Suppressor macrophage treated with lipopolysaccharide for 1 hour (primary cell): ENCODE results near the gene GHR.
A peak's percentile ranks its signal among the peaks of the same experiment; 100 is the strongest.

ENCODE experiments used
- DNase-seq, 3 donors: peaks; one replicate each; pipeline ENCODE4 v3.0.0-alpha.2; 2020 to 2022

Gene GHR

DNA sequence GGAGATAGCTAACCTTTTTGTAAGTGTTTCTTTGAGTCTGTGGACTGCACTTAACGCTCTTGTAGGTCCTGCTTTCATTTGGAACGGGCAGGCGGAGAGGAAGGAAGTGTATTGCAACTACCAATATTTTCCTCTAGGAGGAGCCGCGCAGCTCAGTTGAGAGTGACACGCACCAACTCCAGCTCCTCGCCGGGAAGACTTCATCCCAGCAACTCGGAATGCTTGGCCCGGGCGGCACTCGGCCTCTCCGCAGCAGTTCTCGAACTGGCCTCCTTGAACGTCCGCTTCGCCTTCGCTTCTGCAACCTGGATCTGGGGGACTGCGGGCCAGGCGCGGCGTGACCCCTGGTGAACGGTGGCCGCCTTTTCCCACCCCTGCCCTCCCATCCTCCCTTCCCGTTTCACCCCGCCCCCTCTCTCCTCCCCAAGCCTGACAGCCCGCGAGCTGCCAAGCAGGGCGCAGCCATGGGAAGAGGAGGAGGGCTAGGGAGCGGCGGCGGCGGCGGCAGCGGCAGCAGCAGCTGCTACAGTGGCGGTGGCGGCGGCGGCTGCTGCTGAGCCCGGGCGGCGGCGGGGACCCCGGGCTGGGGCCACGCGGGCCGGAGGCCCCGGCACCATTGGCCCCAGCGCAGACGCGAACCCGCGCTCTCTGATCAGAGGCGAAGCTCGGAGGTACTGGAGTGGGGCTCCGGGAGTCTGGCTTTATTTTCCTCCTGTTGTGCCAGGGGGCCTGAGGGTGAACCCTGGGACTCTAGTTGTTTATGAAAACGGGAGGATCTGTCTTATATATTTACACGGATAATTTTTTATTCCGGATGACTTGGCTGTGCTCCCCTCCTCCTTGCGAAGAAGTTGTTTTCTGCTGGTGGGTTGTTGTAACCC is at the start of gene GHR:
Gene GHR (plus strand): TSS at position 155 of the 881 bp plus-strand sequence. CDS start 142,436 bp downstream, outside the sequence.
- peak; percentile 75 to 82 (median 75) for DNase-seq

DNA sequence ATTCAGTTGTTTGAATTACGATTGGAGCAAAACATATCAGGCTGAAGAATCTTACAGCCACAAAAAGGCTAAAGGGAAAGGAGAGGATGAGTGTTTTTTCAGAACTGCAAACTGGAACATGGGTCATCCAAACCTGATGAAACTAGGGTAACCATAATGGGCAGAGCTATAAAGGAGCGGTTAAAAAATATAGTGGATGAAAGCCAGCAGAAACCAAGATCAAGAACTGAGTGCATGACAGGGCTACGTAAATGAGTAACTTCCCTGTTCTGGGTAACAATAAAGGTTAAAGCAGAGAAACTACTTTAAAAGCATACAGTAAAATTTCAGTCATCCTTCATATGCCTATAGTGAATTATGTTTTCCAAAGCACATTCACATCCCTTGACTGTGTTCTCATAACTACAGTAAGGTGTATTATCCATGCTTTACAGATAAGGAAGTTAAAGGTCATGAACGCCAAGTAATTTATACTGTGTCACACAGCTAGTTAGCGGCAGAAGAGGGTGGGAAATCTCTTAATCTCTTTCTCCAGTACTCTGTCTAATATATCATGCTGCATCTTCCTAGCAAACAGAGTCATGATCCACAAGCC is 48.5 kb upstream of the GHR start:
- DNase-seq: no peak

DNA sequence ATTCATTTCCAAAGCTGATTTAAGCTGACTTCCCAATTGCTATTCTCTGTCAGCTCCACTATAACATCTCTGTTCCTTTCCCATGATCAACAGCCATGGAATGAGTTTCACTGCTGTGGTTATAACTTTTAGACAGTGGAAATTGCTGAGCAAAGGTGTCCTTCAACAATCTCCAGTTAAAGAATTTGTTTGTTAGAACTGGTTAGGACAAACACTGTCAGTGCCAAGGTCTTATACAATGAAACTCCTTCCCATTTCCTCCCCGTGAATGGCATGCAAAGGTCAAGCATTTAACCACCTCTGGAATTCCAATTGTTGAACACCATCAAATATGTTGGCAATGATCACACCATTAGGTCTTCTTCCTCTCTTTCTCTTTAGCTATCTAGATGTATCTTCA is 45.7 kb upstream of the GHR start:
- no peak for DNase-seq

DNA sequence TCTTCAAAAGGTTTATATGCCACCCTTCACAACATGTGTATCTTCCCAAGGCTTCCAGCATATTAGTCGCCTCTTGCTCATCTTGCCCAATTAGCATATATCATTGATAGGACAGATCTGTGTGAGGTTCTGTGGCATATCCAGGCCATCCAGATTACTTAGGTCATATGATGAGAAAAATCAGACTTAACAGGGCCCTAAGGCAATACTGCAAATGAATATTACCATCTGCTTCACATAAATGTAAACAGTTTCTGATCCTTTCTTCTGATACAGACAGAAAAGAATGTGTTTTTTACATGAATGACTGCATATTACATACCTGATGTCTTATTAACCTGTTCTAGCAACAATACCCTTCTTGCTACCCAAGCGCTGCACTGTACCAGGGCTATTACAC is 41.3 kb upstream of the GHR start:
- DNase-seq: no peak

DNA sequence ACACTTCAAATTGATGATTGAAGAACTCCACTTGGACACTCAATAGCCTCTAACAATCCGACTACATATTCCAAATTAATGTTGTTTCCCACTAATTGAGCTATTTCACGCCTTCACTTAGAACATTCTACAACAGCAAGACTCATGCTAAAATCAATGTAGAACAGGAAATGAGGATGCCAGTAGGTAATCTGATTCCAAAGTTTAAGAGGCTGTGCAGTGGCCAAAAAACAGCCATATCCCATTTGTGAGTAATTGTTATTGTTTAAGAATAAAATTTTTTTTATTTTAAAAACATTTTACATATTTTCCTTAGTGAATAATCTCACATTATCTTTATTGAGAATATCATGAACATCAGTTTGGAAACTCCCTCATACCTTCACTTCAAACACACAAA is 35.7 kb upstream of the GHR start:
- no peak for DNase-seq

DNA sequence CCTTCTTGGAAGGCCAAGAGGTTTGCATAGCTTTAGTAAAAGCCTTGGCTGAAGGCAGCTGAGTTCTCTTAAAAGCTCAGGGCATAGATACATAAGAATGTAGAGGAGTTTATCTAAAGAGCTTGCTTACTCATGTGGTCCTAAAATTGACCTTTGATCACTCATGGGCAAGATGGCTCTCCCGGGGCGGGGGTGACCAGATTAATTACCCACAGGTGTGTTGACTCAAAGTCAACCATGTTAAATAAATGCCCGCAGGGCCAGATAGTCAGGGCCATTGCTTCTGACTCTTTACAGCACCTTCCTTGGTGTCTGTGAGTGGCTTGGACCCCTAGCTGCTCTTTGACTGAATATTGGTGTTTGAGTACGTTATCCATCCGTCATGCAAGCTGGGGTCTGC is 33.1 kb upstream of the GHR start:
- DNase-seq: no peak

DNA sequence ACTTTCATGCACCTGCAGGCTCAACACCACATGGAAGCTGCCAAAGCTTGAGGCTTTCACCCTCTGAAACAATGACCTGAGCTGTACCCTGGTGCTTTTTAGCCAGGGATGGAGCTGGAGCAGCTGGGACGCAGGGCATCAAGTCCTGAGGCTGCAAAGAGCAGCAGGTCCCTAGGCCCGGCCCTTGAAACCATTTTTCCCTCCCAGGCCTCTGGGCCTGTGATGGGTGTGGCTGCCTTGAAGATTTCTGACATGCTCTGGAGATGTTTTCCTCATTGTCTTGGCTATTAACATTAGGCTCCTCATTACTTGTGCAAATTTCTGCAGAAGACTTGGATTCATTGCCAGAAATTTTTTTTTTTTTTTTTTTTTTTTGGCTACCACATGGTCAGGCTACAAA is 30.3 kb upstream of the GHR start:
- DNase-seq: no peak

DNA sequence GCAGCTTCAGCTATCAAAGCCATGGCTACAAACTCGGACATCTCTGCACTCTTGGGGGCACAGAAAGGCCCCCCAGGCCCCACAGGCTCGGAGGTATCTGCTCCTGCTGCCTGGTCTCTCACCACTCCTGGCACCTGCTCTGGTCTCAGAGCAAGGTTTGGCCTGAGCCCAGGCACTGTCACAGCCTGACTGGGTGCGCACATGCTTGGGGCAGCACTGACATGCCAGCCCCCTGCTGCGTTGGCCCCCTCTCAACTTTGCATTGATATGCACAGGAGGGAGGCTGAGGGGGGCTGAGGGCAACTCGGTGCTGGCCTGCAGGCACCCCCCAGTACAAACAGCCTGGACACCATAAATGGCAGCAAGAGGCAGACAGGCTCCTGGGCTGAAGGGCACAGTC is 27.1 kb upstream of the GHR start:
- DNase-seq: no peak

DNA sequence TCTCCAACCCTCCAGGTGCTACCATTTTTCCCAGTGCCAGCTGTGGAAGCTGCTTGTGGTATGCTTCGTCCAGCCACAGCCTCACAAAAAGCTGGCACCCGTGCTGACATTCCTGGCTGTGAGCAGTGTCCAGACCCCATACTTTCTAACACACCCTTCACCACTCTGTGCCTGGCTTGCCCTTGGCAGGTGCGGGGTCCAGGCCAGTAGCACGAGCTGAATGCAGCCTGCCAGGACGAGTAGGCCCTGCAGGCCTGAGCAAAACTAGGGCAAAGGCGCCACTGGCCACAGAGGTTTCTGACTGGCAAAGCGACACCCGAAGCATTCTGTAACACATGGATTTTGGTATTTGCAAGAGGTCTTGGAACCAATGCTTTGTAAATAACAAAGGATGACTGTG is 26.0 kb upstream of the GHR start:
- DNase-seq: no peak

DNA sequence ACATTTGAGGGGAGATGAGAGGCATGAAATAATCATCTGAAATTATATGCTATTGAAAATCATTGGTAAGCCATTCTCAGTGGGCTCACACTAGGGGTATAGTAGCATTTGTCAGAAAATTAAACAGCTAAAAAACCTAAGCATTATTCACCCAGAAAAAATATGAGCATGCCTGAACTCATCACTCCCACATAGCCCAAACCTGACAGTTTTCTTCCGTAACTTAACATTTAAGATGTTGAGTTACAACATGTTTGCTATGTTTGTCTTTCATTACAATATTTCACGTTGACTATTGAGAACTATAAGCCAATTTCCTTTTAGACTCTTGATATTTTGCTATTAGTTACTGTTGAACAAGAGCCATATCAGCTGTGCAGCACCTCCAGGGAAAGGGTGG is 23.5 kb upstream of the GHR start:
- no peak for DNase-seq

DNA sequence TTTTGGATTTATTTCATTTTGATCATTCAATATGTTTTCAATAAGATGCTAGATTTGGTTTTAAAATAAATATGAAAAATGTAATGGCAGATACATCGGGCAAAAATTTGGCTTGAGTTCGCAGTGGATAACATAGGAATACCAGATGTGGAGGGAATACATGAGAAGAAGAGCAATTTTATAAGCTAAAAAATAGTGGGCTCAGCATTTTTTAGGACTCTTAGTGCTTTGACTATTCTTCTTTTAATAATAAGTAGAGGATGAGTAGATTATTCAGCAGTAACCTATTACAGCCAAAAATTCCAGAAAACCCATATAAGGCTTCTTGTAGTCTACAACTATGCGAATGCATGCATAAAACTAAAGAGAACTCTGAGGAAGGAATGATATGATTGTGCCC is 22.8 kb upstream of the GHR start:
- no peak for DNase-seq

DNA sequence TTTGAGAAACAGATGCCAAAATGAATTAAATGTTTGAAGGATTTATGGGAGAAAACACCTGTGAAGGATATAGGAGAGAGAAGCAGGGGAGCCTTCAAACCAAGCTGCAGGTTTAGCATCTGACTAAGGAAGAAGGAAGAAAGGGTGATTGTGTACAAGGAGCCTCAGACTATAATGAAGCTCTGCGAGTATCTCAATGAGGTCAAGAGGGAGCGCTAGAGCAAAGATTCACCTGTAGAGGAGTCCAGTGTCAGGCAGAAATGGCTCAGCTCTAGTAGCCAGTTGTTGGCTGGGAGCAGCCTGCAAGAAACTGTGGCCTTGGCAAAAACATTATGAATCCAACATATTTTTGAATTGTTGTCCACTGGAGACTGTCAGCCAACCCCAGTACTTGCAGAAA is 20.0 kb upstream of the GHR start:
- no peak for DNase-seq

DNA sequence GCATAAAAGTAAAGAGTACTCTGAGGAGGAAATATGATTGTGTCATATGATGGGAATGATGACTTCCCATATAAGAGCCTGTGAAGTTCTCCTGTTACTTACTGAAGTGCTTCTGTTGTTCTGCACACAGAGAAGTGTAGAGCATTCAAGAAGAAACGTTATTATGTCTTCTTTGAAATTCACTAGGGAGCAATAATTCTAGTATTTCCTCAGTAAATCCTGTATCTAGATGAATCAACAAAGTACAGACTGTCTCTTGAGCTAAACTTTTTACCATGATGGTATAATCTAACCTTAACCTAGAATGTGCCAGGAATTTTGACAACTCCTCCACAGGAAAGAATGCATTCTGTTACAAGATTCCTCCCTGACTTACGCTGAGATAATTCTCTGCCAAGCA is 18.9 kb upstream of the GHR start:
- no peak for DNase-seq

DNA sequence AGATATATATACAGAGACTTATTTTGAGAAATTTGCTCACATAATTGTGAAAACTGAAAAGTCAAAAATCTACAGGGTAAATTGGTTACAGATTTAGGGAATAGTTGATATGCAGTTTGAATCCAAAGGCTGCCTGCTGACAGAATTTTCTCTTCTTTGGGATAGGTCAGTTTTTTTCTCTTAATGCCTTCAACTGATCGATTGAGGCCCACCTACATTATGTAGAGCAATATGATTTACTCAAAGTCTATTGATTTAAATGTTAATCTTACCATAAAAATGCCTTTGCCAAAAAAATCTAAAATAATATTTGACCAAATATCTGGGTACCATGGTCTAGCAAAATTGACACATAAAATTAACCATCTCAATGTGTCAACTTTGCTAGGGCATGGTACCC is 3.9 kb upstream of the GHR start:
- no peak for DNase-seq

DNA sequence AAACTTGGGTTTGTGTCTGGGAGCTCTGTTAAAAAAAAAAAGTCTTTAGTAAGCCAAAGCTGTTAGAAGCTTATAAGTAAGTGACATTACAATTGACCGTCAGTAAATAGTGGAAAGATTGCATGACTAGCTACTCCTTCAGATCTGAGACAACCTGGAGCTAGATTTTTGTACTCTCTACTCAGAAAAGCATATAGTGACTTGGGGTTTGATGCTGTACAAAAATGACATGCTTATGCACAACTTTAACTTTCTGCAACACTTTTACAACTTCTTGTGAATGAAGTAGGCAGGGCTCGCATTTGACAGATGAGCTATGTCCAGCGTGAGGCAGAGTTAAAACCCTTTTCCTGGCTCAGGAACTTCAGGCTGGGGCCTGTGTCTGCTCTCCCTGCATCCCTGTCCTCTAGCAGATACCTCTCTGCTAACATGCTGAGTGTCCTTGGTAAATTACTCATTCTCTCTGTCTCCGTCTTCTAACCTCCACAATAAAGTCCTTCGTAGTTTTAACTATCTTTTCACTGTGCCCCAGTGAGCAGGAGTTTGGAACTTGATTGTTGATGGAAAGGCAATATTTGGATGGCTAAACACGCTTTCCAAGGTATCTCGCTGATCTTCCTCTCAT is 471 bp upstream of the GHR start:
- no peak for DNase-seq

DNA sequence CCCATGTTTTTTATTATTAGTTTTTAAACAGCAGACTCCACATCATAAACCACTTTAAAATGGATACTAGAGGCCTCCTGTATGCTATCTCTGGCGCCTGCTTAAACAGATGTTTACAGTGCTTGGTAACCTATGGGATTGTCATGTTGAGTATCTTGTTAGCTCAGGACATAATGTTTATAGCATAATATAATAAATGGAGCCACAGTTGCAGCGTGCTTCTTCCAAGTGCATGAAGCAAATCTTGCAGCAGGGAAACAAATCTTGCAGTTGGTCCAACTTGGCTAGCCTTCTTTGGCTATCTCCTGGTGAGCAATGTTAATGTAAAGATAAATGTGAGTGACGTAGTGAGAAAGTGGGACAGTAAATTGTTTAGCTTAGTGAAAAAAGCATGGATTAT is 2.8 kb downstream of the GHR start:
- no peak for DNase-seq

DNA sequence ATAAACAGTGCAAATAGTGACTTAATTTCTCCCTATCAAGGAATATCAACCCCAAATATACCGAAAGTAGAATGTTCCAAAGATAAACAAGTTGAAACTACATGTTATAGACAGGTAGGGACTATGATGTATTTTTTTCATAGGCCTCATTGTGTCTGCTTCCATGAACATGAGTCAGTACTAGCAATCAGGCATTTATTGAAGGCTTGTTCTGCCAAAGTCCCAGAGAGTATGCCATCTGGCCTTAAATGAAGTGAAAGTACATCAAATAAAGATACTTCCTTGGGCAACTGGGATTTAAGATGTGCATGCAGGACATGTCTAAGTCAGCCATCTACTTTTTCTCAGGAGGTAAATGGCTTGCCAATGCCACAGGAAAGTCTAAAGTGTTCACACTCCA is 6.5 kb downstream of the GHR start:
- DNase-seq: no peak

DNA sequence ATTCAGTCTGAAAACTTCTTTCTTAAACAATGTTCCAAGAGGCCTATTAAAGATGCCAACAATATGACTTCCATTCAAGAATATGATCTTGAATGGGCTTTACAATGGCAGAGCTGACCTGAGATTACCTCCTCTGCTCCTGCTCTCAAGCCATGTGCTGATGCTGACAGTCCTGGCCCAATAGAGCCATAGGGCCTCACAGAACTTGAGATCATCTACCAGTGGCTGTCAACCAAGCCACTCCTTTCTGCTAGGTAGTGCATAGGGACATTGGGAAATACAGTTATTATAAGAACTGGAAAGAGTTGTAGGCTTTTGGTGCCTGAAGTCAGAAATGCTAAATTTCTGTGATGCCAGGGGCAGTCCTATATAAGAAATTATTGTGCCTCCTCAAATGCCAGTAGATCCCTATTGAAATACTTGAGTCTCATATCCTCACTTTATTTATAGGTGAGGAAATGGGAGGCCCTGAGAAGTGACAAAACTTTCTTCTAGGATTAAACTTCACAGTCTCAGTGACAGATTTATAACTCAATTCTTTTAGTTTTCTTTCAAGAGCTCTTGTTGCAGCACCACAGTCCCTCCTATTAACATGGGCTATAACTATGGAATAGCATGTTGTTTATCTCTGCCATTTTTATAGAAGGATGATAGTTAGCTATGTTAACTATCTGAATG is 10.9 kb downstream of the GHR start:
- DNase-seq: no peak

DNA sequence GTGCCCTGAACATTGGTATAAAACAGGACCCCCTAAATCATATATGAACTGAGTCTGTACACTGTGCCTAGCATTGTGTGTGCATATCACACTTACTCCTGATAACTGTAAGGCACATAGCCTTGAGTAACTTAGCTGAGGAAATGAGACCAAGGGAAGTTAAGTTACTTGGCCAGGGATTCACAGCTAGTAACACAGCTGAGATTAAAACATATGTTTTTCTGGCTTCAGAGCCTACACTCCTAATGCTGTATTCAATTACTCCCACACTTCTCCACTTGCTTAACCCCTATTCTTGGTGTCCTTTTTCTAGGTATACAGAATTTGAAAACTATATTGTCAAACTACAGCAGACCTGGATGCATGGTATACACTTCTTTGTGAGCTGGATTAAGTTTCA is 12.8 kb downstream of the GHR start:
- no peak for DNase-seq

DNA sequence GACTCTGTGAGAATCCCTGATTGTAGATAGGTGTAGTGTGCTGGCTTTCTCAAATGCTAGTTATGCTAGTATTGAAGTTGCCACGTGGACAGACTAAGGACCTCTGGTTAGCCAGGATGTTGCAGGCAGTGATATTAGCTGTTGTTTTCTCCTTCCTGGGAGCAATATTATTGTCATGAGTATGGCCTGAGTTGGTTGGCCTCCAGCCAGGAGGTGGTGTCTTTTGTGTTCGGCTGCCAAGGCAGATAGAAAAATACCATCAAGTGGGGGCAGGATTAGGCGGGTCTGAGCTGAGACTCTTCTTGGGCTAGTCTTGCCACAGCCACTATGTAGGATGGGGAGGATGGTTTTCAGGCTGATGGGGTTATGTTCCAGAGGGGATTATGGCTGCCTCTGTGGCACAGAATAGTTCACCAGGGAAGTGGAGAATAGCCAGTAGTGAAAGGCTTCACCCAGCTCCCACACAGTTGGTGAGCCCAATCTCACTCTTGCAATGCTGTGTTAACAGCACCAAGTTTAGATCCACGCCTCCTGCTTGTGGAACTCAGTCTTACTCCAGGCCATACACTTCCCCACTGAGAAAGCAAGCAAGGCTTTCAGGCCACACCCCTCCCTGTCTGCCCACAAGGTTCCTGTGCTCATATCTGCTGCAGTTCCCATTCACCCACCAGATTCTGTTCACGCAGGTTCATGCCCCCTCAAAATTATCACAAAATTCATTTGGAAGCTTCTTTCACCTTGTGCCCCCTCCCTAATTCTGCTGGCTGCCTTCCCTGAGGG is 31.2 kb downstream of the GHR start:
- DNase-seq: no peak

DNA sequence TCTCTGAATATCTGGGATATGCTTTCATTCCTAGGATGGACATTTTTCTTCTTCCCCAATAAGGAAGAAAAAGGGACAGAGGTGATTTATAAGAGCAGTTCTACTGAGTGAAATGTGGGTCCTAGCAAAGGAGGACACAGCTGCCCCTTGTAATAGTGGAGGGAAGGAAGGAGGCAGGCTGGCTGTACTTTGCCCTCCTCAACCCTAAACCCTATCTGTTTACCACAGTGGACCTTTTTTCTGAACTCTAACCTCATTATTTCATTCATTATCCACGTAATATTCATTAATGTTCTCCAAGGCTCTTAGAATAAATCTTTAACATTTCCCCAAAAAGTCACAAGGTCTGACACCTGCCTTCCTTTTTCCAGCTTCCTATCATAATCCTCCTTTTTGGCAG is 37.8 kb downstream of the GHR start:
- no peak for DNase-seq

DNA sequence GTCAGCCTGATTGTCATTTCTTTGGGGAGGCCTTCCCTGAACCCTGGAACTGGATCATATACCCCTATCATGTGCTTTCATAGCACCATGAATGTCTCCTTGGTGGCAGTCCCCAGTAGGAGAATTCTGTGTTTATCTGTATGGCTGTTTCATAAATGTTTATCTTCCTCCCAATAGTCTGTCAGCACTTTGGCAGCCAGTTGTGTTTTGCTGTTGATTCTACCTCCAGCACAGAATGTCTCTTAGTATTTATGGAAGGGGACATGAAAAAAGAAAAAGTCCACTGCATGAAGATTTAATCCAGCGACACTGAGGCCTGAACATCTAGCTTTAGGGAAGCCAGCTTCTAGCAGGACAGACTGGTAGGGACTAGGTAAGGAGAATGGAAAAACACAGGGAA is 38.3 kb downstream of the GHR start:
- no peak for DNase-seq

DNA sequence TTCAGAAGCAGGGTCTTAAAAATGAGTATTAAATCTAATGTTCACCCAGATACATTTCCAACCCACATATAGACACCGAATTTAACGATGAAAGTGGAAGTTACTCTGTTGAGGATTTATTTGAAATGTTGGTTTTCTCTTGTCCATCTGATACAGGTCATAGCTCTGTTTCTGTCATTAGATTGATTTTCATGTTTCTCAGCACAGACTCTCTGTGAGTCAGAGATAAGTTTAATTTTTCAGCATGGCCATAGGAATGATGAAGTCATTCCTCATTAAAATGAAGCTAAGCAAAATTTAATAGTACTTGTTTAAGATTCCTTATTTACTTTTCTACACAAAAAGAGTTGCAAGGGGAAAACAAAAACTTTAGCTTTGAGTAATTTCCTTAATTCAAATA is 38.8 kb downstream of the GHR start:
- no peak for DNase-seq
